NCI-H1092 (cell line): Measurements from ENCODE around the gene PNLIPRP3.
A peak's percentile ranks its signal among the peaks of the same experiment; 100 is the strongest.
"Not testable (repeated sequence)": the region's sequence is repeated elsewhere in the genome, so short reads cannot be mapped to it uniquely, and the experiment has no call there.

Source experiments
- DNase-seq: peaks from one replicate; lab custom pipeline; 2025; lab: John Stamatoyannopoulos, UW

Gene PNLIPRP3

GRCh38 chr10:116427671-116428070, at the start of gene PNLIPRP3:
TSS of gene PNLIPRP3 (plus strand) at chr10:116427847. CDS start at chr10:116428013, 166 bp downstream.
- no peak for DNase-seq

GRCh38 chr10:116382290-116382689, 45.4 kb upstream of the PNLIPRP3 start:
- no peak for DNase-seq

GRCh38 chr10:116385311-116385710, 42.3 kb upstream of the PNLIPRP3 start:
- no peak for DNase-seq

GRCh38 chr10:116385994-116386809, 41.4 kb upstream of the PNLIPRP3 start:
- peak; percentile 17 for DNase-seq

GRCh38 chr10:116393246-116393831, 34.3 kb upstream of the PNLIPRP3 start:
- DNase-seq, result not testable (repeated sequence)

GRCh38 chr10:116395223-116395985, 32.2 kb upstream of the PNLIPRP3 start:
- no peak for DNase-seq

GRCh38 chr10:116398224-116398623, 29.4 kb upstream of the PNLIPRP3 start:
- no peak for DNase-seq

- DNase-seq, result no peak
Measured at GRCh38 chr10:116402858-116403257, 24.8 kb upstream of the PNLIPRP3 start.

- DNase-seq, result no peak
Measured at GRCh38 chr10:116403740-116404250, 23.9 kb upstream of the PNLIPRP3 start.

- DNase-seq, result no peak
Measured at GRCh38 chr10:116408719-116409118, 18.9 kb upstream of the PNLIPRP3 start.

- no peak for DNase-seq
Measured at GRCh38 chr10:116410351-116410750, 17.3 kb upstream of the PNLIPRP3 start.

- DNase-seq, result no peak
Measured at GRCh38 chr10:116417821-116418220, 9.8 kb upstream of the PNLIPRP3 start.

- no peak for DNase-seq
Measured at GRCh38 chr10:116418389-116418788, 9.3 kb upstream of the PNLIPRP3 start.

- no peak for DNase-seq
Measured at GRCh38 chr10:116421815-116422214, 5.8 kb upstream of the PNLIPRP3 start.

- DNase-seq, result no peak
Measured at GRCh38 chr10:116429288-116429977, 1.8 kb downstream of the PNLIPRP3 start.

- no peak for DNase-seq
Measured at GRCh38 chr10:116430288-116430687, 2.6 kb downstream of the PNLIPRP3 start.

GRCh38 chr10:116431598-116431997, 4.0 kb downstream of the PNLIPRP3 start:
- no peak for DNase-seq

- no peak for DNase-seq
Measured at GRCh38 chr10:116437076-116437692, 9.5 kb downstream of the PNLIPRP3 start.

GRCh38 chr10:116440330-116441030, 12.8 kb downstream of the PNLIPRP3 start:
- DNase-seq, result no peak

- DNase-seq, result no peak
Measured at GRCh38 chr10:116444527-116445142, 17.0 kb downstream of the PNLIPRP3 start.
